Smooth muscle cell of the pulmonary artery (primary cell): ENCODE measurements around the gene ASPHD2. TPM values are rescaled to one million over a fixed set of nuclear protein-coding genes. Genes with fewer than 3 reads are reported as not detected.

Experiments
- total RNA-seq: library from RNA; depleted of rRNA; stranded (reverse); fragments of >200 nt; gene quantifications from 2 replicates; pipeline ENCODE4 v1.2.3, GENCODE V29; 2014

The ASPHD2 gene
- 2.1 and 4.4 TPM in 2 replicates for total RNA-seq

GRCh38 chr22:26428515-26429457, at the start of gene ASPHD2:
Gene ASPHD2 (plus strand): TSS chr22:26429260. CDS start chr22:26433616, 4,356 bp downstream.

GRCh38 chr22:26483439-26484359, 54.6 kb downstream of the ASPHD2 start, which contains the start of the genes HPS4 and SRRD:
Gene HPS4 (minus strand): TSS chr22:26483783. CDS start chr22:26481762, 2,021 bp downstream.
Gene SRRD (plus strand): TSS chr22:26483877. CDS start chr22:26483891, 14 bp downstream.

Other genes with a start within 250 kb of the ASPHD2 start
- 22.7 and 28.3 TPM in 2 replicates for gene HPS4, start 54.5 kb downstream of the ASPHD2 start, total RNA-seq
- gene SRRD, start 54.6 kb downstream of the ASPHD2 start, total RNA-seq, result 13.6 and 17.7 TPM in 2 replicates
- gene TFIP11, start 83.2 kb downstream of the ASPHD2 start, total RNA-seq, result 30.0 and 30.5 TPM in 2 replicates
- gene TPST2, start 160.9 kb downstream of the ASPHD2 start, total RNA-seq, result 39.2 and 60.7 TPM in 2 replicates
- gene CRYBB1, start 188.8 kb downstream of the ASPHD2 start, total RNA-seq, result not detected in 2 replicates
- not detected in 2 replicates for gene CRYBA4, start 192.7 kb downstream of the ASPHD2 start, total RNA-seq
- 0.63 and 0.72 TPM in 2 replicates for gene MIAT, start 228.3 kb downstream of the ASPHD2 start, total RNA-seq